ENCODE measurements around the gene MORC2.

The MORC2 gene

GRCh38 chr22:30884211-30885000, 84.2 kb downstream of the MORC2 start:
- no peak for DNase-seq

- DNase-seq: no peak
These were observed 84.9 kb downstream of the MORC2 start for GRCh38 chr22:30883586-30884145.

- no peak for DNase-seq
These were observed 85.5 kb downstream of the MORC2 start for GRCh38 chr22:30882974-30883533.

- DNase-seq: no peak
These were observed 86.3 kb downstream of the MORC2 start for GRCh38 chr22:30882184-30882717.

- DNase-seq: no peak
These were observed 87.0 kb downstream of the MORC2 start for GRCh38 chr22:30881361-30882183.

- DNase-seq: no peak
These were observed 87.7 kb downstream of the MORC2 start for GRCh38 chr22:30880847-30881246.

GRCh38 chr22:30880181-30880601, 88.4 kb downstream of the MORC2 start:
- no peak for DNase-seq

- DNase-seq: no peak
These were observed 89.2 kb downstream of the MORC2 start for GRCh38 chr22:30879415-30879797.

- no peak for DNase-seq
These were observed 89.8 kb downstream of the MORC2 start for GRCh38 chr22:30878516-30879414.

GRCh38 chr22:30877662-30878515, 90.7 kb downstream of the MORC2 start:
- no peak for DNase-seq

- DNase-seq: no peak
These were observed 91.5 kb downstream of the MORC2 start for GRCh38 chr22:30876915-30877553.

- DNase-seq: no peak
These were observed 92.3 kb downstream of the MORC2 start for GRCh38 chr22:30876221-30876751.

GRCh38 chr22:30875481-30876215, 92.9 kb downstream of the MORC2 start:
- no peak for DNase-seq

Data from NCI-H774 (cell line).